ENCODE data around the gene TXLNB. TPM values are rescaled to one million over a fixed set of nuclear protein-coding genes. Genes with fewer than 3 reads are reported as not detected.

TXLNB gene
- total and polyA plus RNA-seq, 11 donors, result 10.1 to 170 (median 113) TPM

DNA sequence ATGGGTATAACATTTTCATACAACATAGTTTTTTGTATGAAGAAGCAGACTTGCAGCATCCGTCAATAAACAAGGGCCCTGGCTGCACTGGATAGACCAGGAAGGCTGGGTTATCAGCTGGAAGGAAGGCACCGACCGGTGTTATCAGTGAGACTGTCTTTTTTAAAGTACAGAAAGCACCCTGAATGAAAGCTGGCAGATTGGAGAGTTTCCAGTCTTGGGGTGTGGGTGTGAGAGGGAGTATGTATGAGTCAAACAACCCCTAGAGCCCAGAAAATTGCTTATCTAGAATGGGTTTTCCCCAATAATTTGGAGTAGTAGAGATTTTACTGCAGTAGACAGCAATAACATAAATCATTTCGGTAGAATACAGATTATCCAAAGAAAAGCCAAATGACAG lies 42.4 kb downstream of the TXLNB start:
- TF ChIP-seq POLR2A (IDR thresholded peaks at IDR 0.05), result no peak
- TF ChIP-seq, protein P1, sequence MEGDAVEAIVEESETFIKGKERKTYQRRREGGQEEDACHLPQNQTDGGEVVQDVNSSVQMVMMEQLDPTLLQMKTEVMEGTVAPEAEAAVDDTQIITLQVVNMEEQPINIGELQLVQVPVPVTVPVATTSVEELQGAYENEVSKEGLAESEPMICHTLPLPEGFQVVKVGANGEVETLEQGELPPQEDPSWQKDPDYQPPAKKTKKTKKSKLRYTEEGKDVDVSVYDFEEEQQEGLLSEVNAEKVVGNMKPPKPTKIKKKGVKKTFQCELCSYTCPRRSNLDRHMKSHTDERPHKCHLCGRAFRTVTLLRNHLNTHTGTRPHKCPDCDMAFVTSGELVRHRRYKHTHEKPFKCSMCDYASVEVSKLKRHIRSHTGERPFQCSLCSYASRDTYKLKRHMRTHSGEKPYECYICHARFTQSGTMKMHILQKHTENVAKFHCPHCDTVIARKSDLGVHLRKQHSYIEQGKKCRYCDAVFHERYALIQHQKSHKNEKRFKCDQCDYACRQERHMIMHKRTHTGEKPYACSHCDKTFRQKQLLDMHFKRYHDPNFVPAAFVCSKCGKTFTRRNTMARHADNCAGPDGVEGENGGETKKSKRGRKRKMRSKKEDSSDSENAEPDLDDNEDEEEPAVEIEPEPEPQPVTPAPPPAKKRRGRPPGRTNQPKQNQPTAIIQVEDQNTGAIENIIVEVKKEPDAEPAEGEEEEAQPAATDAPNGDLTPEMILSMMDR (IDR thresholded peaks at IDR 0.05), result no peak
- H3K4me3 ChIP-seq, result no peak overlapping the region
- ATAC-seq (peak in 1 of 4 donors; percentile 27), DNase-seq (no peak)
- no peaks in the 10 kb centered on the region for H3K9me3 ChIP-seq
- 40 to 64% (median 48%) methylated on average over 4 of the region's 4 CpGs for WGBS, 4 donors
- H3K4me1 ChIP-seq, result peaks cover 4 to 37% (median 23%) of the 10 kb centered on the region in 12 donors
- no peaks in the 10 kb centered on the region for H3K27me3 ChIP-seq
- H3K27ac ChIP-seq, result peak overlapping the region in 4 of 12 donors; percentile 4 to 84 (median 44)
- intact Hi-C loops (cut with DNase I), result no loop called here
- H3K36me3 ChIP-seq, result peaks cover 0 to 48% (median 13%) of the 10 kb centered on the region in 9 donors

DNA sequence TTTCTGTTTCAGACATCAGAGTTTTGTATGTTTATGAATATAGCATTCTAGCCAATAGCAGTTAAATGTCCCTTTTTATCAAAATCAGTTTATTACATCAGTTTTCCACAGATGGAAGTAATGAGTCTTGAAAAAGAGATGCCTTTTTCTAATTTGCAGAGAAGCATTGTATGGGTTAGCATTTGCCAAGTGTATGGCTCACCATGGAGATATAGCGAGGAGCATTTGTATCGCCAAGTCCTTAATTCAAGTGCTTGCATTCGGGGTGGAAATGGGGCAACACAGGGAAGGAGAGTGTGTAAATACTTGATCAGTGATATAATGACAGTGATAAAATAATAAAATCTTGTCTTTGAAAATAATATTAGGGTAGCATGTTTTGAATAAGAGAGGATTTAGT lies 42.9 kb downstream of the TXLNB start:
- no peak overlapping the region for H3K4me3 ChIP-seq
- H3K36me3 ChIP-seq, result peaks cover 0 to 51% (median 17%) of the 10 kb centered on the region in 9 donors
- WGBS, 4 donors, result 80 to 85% (median 82%) methylated on average over 3 of the region's 3 CpGs
- DNase-seq (no peak), ATAC-seq (no peak)
- peaks cover 4 to 37% (median 23%) of the 10 kb centered on the region in 12 donors for H3K4me1 ChIP-seq
- H3K27me3 ChIP-seq, result no peaks in the 10 kb centered on the region
- H3K27ac ChIP-seq, result peak overlapping the region in 1 of 12 donors; percentile 84
- TF ChIP-seq, protein P1 (IDR thresholded peaks at IDR 0.05), result no peak
- no peak for TF ChIP-seq POLR2A (IDR thresholded peaks at IDR 0.05)
- no peaks in the 10 kb centered on the region for H3K9me3 ChIP-seq
- intact Hi-C loops (cut with DNase I), result no loop called here

DNA sequence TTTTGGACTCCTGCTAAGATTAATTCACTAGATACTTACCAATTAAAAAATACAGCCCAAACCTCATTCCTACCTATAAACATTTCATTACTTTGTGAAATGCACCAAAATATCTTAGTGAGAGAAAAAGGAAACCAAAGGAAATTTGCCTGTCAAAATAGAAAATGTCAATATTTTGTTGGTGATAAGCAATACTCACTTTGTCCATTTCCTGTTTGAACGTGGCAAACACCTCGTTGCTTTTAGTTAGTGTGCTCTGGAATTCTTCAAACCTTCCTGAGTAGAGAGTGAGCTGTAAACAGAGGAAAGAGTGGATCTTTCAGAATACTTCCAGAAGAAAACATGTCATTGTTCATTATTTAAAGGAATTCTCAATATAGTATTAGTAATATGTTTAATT lies 44.2 kb downstream of the TXLNB start:
- no peaks in the 10 kb centered on the region for H3K9me3 ChIP-seq
- TF ChIP-seq, protein P1 (IDR thresholded peaks at IDR 0.05), result no peak
- no peak for TF ChIP-seq POLR2A (IDR thresholded peaks at IDR 0.05)
- DNase-seq (no peak), ATAC-seq (no peak)
- WGBS, 4 donors, result 18 to 33% (median 20%) methylated on average over 2 of the region's 2 CpGs
- H3K27ac ChIP-seq, result no peak overlapping the region
- H3K4me3 ChIP-seq, result no peak overlapping the region
- H3K27me3 ChIP-seq, result no peaks in the 10 kb centered on the region
- H3K36me3 ChIP-seq, result peaks cover 0 to 53% (median 23%) of the 10 kb centered on the region in 9 donors
- peaks cover 4 to 37% (median 23%) of the 10 kb centered on the region in 12 donors for H3K4me1 ChIP-seq
- intact Hi-C loops (cut with DNase I), result no loop called here

DNA sequence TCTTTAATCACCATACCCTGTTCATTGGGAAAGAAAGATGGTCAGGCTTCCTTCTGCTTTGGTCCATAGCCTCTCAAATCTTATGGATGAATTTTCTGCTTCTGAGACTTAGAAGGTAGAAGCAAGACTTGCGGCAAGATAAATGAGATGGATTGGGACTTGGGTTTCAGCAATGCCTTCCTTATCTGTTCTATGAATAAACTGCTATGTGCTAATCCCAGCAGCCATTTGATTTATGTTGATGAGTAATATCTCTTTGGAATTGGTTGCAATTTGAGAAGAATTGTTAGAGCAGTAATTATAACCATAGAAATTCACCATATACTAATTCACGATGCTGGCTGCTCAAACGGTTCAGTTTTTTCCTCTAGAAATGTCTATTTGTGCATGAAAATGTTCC lies 48.3 kb downstream of the TXLNB start:
- Histone ChIP-seq H3K27me3 (no peaks in the 10 kb centered on the region), H3K36me3 (peaks cover 0 to 71% (median 25%) of the 10 kb centered on the region in 9 donors), H3K4me3 (no peak overlapping the region), H3K4me1 (peaks cover 0 to 24% (median 10%) of the 10 kb centered on the region in 12 donors), H3K9me3 (no peaks in the 10 kb centered on the region), H3K27ac (no peak overlapping the region)
- intact Hi-C loops (cut with DNase I), result loop anchor here in 1 of 10 donors (5.0 kb wide), 1 partner anchor 34 kb away; no protein-coding TSS in a partner anchor
- DNase-seq (no peak), ATAC-seq (no peak)
- WGBS, 4 donors, result 92 to 96% (median 93%) methylated on average over 3 of the region's 3 CpGs
- no peak for TF ChIP-seq POLR2A (IDR thresholded peaks at IDR 0.05)
- TF ChIP-seq, protein P1 (IDR thresholded peaks at IDR 0.05), result no peak
